Ascending aorta (tissue), 2 donors: Measurements from ENCODE around the gene LMX1B. TPM values are rescaled to one million over a fixed set of nuclear protein-coding genes. Genes with fewer than 3 reads are reported as not detected.

Source experiments
- DNase-seq, 2 donors: peaks; one replicate each; pipeline ENCODE4 v3.0.0-alpha.2; 2019; ENCODE audit warnings: low spot score in 2 of 2
- H3K27ac ChIP-seq, 2 donors: fragments of 200-600 bp; sonication (generic); one replicate each; pipeline ENCODE4 v1.5.1; 2016 to 2017; ENCODE audit warnings: mild to moderate bottlenecking in 1 of 2
- H3K27me3 ChIP-seq: fragments of 200-600 bp; sonication (generic); one replicate; pipeline ENCODE4 v1.5.1; 2017
- H3K36me3 ChIP-seq, 2 donors: fragments of 200-600 bp; sonication (generic); one replicate each; pipeline ENCODE4 v1.5.1; 2016
- H3K4me1 ChIP-seq, 2 donors: fragments of 200-600 bp; sonication (generic); one replicate each; pipeline ENCODE4 v1.5.1; 2016 to 2017; ENCODE audit warnings: mild to moderate bottlenecking in 1 of 2
- H3K4me3 ChIP-seq, 2 donors: fragments of 200-600 bp; sonication (generic); one replicate each; pipeline ENCODE4 v1.5.1; 2016 to 2017; ENCODE audit warnings: mild to moderate bottlenecking in 1 of 2
- H3K9me3 ChIP-seq, 2 donors: fragments of 200-600 bp; sonication (generic); one replicate each; pipeline ENCODE4 v1.5.1; 2016
- intact Hi-C: fragments of 100-400 bp; cut with DNase I; formaldehyde crosslinking; loops from one replicate; pipeline ENCODE4 v1.15.1; 2023
- total RNA-seq: library from RNA; depleted of rRNA; stranded (reverse); fragments of >200 nt; gene quantifications from one replicate; pipeline ENCODE4 v1.1.0, GENCODE V29; 2016
- TF ChIP-seq, protein P1 (sequence below), 3 experiments: fragments of 200-600 bp in 2 of 3; fragments of 450-650 bp in 1 of 3; sonication (generic) in 2 of 3; IDR thresholded peaks; one replicate each; pipeline ENCODE4 v1.5.1; 2016 to 2019; ENCODE audit warnings: antibody characterized with exemption in 3 of 3, mild to moderate bottlenecking in 1 of 3, moderate library complexity in 1 of 3

Gene LMX1B
- total RNA-seq, 1 donor from 2014 or later: 1.9 TPM

DNA sequence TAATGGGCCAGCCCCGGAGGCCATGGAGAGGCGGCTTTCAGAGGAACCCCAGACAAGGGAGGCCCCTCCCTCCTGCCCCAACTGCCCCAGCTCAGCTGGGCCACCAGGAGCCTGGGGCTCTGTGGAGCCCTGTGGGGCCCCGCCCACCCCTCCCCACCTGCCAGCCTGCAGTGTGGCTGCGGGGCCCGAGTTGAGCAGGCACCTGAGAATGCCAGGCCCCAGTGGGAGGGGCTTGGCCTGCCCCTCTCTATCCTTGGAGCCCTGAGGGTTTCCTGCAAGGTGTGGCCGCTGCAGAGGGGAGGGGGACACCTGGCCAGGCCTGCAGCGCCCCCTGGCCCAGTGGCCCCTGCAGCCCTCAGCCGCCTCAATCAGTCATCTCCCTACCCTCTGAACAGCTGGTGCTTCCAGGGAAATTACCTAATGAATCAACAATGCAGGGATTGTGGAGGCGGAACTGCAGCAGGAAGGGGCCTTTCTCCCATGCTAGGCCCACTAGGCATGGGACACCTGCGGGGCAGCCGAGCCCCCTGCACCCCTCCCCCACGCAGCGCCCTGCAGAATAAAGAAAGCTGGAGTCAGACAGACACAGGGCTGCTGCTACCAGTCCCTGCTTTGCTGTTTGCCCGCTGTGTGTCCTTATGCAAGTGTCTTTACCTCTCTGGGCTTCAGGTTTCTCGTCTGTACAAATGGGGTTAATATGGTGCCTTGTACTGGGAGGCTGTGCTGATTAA is 48.0 kb downstream of the LMX1B start:
- TF ChIP-seq, protein P1, sequence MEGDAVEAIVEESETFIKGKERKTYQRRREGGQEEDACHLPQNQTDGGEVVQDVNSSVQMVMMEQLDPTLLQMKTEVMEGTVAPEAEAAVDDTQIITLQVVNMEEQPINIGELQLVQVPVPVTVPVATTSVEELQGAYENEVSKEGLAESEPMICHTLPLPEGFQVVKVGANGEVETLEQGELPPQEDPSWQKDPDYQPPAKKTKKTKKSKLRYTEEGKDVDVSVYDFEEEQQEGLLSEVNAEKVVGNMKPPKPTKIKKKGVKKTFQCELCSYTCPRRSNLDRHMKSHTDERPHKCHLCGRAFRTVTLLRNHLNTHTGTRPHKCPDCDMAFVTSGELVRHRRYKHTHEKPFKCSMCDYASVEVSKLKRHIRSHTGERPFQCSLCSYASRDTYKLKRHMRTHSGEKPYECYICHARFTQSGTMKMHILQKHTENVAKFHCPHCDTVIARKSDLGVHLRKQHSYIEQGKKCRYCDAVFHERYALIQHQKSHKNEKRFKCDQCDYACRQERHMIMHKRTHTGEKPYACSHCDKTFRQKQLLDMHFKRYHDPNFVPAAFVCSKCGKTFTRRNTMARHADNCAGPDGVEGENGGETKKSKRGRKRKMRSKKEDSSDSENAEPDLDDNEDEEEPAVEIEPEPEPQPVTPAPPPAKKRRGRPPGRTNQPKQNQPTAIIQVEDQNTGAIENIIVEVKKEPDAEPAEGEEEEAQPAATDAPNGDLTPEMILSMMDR (IDR thresholded peaks at IDR 0.05): no peak
- H3K9me3 ChIP-seq: no peaks in the 10 kb centered on the region
- intact Hi-C loops: no loop called here
- no peaks in the 10 kb centered on the region for H3K4me1 ChIP-seq
- DNase-seq: no peak
- H3K27me3 ChIP-seq: peaks cover 4% of the 10 kb centered on the region
- no peak overlapping the region for H3K4me3 ChIP-seq
- no peak overlapping the region for H3K27ac ChIP-seq
- H3K36me3 ChIP-seq: no peaks in the 10 kb centered on the region

DNA sequence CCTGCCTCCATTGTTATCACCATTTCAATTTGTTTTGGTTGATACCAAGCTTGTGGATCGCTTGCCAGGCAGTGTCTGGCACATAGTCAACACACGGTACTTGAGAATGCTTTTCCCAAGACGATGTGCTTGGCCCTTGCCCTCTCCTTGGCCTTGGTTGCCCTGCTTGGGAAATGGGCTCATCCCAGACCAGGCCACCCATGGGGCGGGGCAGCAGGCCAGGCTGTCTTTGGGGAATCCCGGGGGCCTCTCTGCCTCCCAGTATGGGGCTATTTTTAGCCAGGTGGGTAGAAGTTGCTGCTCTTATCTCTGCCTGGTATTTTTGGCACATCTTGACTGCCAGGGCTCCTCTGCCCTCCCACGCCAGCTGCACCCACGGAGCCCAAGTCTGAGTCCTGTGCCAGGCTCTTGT is 49.9 kb downstream of the LMX1B start:
- no peak overlapping the region for H3K27ac ChIP-seq

DNA sequence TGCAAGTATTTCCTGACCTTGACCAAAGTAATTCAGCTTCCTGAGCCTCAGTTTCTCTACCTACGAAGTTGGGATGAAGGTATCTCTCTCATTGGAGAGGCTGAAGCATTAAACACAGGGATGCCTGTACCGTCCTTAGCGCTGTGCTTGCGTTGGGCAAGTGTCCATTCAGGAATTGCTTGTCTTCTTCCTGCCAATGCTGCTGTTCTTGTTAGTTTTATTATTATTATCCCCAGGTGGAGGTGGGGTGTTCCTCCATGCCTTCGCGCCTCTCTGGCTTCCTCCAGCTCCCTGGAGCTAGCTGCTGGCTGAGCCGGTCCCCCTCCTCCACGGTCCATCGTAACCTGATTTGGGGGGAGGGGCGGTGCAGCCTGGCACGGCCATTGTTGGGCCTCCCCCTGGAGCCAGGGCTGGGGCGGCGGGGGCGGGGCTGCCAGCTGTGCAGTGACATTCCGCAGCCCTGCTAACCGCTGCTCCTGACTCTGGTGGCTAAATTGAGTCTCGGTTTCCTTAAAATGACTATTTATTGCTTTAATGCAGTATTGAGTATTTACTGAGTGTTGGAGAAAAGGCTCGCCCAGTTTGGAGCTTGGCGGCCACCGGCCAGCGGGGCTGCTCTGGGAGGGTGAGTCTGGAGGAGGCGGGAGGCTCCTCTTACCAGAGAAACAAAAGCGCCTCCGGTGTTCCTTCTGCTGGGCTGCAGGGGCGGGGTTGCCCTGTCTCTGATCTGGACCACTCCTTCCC is 51.3 kb downstream of the LMX1B start:
- H3K9me3 ChIP-seq: no peaks in the 10 kb centered on the region
- peaks cover 4% of the 10 kb centered on the region for H3K27me3 ChIP-seq
- TF ChIP-seq, protein P1 (IDR thresholded peaks at IDR 0.05): no peak
- no peaks in the 10 kb centered on the region for H3K36me3 ChIP-seq
- peak overlapping the region in 1 of 2 donors; percentile 23 for H3K4me3 ChIP-seq
- H3K27ac ChIP-seq: no peak overlapping the region
- no peak for DNase-seq
- intact Hi-C loops: no loop called here
- H3K4me1 ChIP-seq: no peaks in the 10 kb centered on the region

More for the DNA sequence above, 49.9 kb downstream of the LMX1B start:
- H3K4me3 ChIP-seq: no peak overlapping the region
- peaks cover 4% of the 10 kb centered on the region for H3K27me3 ChIP-seq
- DNase-seq: no peak
- H3K9me3 ChIP-seq: no peaks in the 10 kb centered on the region
- H3K36me3 ChIP-seq: no peaks in the 10 kb centered on the region
- intact Hi-C loops: no loop called here
- TF ChIP-seq, protein P1 (IDR thresholded peaks at IDR 0.05): no peak
- no peaks in the 10 kb centered on the region for H3K4me1 ChIP-seq

DNA sequence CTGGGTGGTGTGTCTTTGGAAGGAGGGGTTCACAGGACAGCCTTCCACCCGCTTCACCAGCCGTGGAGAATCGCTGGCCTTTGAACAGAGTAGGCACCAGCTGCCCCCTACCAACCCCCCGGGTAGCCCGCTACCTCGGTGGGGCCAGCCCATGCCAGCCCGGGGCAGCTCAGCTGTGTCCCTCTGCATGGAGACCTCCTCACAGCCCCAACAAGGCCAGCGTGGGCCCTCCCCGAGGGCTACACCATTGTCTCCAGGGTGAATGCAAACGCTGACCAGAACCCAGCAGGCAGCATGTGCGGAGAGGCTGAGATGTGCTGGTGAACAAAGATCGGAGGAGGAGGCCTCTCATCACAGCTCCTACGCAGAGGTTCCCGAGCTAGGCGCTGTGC is 51.9 kb downstream of the LMX1B start:
- intact Hi-C loops: no loop called here
- no peak for DNase-seq
- TF ChIP-seq, protein P1 (IDR thresholded peaks at IDR 0.05): no peak
- no peak overlapping the region for H3K4me3 ChIP-seq
- H3K4me1 ChIP-seq: no peaks in the 10 kb centered on the region
- no peak overlapping the region for H3K27ac ChIP-seq
- H3K27me3 ChIP-seq: peaks cover 4% of the 10 kb centered on the region
- no peaks in the 10 kb centered on the region for H3K9me3 ChIP-seq
- no peaks in the 10 kb centered on the region for H3K36me3 ChIP-seq

DNA sequence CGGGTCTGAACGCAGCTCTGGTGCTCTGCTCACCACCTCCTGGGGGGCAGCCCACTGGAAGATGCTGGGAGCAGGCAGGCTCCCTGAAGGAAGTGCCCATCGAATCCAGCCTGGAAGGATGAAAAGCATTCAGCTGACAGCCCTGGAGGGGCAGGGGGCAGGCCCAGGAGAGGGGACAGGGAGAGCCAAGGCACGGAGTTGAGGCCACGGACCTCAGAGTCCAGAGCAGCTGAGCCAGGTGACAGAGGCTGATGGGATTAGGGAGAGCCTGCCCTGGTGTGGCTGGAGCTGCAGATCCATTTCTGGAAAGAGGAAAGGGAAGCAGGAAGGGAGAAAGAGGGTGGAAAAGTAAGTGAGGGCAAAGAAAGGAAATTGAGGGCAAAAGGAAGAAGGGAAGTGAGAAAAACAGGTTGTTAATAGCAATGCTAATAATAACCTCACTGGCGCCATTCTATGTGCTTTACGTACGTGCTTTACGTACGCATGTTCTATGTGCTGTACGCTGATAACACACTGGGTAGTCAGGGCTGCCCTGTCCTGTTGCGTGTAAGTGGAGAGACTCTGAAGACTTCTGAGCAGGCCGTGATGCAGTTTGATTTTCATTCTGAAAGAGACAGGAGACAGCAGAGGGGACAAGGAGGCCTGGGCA is 52.6 kb downstream of the LMX1B start:
- Histone ChIP-seq H3K4me1 (no peaks in the 10 kb centered on the region), H3K36me3 (no peaks in the 10 kb centered on the region), H3K27ac (no peak overlapping the region), H3K27me3 (peaks cover 4% of the 10 kb centered on the region), H3K4me3 (no peak overlapping the region), H3K9me3 (no peaks in the 10 kb centered on the region)
- no peak for DNase-seq
- intact Hi-C loops: no loop called here
- TF ChIP-seq, protein P1 (IDR thresholded peaks at IDR 0.05): no peak
